Activated CD4-positive, CD25-positive, alpha-beta regulatory T cell (primary cell): ENCODE measurements around the gene AGXT.

Source experiments
- DNase-seq, 4 experiments: peaks; one replicate each; lab custom pipeline; 2025; lab: John Stamatoyannopoulos, UW

The AGXT gene

DNA sequence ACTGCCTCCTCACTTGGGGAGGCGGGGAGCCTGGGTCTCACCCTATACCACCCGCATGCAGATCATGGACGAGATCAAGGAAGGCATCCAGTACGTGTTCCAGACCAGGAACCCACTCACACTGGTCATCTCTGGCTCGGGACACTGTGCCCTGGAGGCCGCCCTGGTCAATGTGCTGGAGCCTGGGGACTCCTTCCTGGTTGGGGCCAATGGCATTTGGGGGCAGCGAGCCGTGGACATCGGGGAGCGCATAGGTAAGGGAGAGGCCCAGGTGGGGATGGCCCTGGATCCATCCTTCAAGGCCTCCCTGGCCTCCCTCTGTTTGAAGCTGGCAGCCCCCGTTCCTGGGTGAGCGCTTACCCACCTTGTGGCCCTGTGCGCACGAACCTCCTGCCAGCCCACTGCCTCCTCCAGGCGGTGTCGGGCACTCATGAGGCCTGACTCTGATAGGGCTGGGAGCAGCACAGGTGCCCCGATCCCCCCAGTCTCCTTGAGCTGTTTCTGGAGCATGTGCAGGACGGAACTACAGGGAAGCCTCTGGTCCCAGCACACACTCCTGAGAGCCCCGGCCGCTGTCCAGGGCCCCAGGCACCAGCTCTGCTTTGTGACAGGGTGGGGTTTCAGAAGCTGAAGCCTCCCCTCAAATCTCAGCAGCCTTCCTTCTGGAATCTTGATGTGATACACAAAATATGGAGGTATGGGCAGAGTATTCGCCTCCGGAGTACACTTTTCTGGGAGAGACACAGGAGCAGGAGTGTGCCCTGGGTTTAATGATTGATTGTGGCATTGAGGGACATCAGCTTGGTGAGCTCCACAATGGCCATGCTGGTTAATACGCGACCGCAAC lies 708 bp downstream of the AGXT start:
- DNase-seq = no peak

- no peak for DNase-seq
Measured at GRCh38 chr2:240869956-240870875, 1.6 kb downstream of the AGXT start.

GRCh38 chr2:240871071-240871958 lies 2.7 kb downstream of the AGXT start:
- no peak for DNase-seq

DNA sequence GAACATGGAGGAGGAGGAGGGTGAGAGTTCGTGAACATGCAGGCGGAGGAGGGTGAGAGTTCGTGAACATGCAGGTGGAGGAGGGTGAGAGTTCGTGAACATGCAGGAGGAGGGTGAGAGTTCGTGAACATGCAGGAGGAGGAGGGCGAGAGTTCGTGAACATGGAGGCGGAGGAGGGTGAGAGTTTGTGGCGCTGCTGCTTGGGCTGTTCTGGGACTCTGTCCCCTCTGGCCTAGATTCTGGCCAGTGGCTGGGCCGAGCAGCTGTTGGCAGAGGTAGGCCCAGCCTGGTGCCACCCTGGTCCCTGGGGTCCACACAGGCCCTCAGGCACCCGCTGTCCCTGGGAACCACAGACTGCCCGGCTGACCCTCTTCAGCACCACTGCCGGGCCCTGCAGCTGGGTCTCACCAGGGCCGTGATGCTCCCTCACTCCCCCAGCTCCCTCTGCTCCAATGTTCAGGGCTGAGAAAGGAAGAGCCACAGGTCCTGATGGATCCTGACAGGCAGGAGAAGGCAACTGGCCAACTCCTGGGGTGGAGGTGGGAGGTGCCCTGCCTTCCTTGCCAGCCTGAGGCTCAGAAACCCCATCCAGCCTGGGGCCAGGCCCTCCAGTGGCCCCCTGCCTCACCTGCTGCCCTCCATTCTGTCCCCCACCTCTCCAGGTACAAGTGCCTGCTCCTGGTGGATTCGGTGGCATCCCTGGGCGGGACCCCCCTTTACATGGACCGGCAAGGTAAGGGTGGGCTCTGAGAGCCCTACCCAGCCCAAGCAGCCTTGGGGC lies 3.9 kb downstream of the AGXT start:
- no peak for DNase-seq

- no peak for DNase-seq
Measured at GRCh38 chr2:240873098-240873788, 4.6 kb downstream of the AGXT start.

DNA sequence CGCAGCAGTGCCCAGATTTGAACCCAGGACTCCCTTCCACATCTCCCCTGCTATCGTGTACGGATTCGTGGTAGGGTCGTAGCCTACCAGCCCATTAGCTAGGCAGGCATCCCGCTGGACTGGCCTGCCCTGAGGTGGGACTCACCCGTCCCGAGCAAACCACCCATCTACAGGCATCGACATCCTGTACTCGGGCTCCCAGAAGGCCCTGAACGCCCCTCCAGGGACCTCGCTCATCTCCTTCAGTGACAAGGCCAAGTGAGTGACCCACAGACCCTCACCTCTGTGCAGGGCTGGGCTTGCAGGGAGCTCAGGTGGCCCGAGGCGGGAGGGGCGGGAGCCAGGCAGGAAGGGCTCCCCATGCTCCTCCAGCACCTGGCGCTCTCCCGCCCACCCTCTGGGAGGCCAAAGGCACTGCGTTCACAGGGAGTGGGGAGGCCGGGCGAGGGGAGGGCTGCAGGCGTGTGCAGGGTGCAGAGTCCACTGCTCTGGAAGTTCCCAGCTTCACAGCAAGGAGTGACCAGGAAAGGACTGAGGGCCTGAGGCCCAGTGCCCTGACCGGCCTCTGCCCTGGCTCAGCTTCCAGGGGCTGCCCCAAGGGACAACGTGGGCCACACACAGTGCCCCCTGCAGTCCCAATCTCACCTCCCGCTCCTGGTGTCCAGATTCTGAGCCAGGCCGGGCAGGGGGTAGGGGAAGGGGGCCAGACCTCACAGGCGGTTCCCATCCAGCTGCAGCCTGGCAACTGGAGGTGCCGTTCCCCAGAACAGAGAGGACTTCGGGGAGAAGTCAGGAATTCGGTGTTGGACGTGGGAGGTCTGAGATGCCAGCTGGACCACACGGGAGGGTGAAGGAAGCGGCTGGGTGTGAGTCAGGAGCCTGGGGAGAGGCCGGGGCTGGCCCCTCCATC lies 5.4 kb downstream of the AGXT start:
- no peak for DNase-seq

DNA sequence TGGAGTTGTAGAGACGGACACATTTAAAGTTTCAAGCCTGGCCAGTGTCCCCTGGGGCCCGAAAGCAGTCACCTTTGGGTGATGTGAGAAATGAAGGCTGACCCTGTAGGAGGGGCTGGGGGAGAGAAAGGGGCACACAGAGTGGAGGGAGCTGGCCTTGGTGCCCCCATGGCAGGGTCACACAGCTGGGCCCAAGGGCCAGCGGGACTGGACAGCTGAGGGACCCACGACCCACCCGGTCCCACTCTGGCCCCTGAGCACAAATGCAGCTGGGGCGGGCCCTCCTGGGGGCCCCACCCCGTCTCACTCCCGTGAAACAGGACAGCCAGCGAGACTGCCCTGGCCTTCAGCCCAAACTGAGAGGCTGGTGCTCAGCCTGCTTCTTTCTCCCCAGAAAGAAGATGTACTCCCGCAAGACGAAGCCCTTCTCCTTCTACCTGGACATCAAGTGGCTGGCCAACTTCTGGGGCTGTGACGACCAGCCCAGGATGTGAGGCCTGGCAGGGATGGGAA lies 6.1 kb downstream of the AGXT start:
- no peak for DNase-seq

DNA sequence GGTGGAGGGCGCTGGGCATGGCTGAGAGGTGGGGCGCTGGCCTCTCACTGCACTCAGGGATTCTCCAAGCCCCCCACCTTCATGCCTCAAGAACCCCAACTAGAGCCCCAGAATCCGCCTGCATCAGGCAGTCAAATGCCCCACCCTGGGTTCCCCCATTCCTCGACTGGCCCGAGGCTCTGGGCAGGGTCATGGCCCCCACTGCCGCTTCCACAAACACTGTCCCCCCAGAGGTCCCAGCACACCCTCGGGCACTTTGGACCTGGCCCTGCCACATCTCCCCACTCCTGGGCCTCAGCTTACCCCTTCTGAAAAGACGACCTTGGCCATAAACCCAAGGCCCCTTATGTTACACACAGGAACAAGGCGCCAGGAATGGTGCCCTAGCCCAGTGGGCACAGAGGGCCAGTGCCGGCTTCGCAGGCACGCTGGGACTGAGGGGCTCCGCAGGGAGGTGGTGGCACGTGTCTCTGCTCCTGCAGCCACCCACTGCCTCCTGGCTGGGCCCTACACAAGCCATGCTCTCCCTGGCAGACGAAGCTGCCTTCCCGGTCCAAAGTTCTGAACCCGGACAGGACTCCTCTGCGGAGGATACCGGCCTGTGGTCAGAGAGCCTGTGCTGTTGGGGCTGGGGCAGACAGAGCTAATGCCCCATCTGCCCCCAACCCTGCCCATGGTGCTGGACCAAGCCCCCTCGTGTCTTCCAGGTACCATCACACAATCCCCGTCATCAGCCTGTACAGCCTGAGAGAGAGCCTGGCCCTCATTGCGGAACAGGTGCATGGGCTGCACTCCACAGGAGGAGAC lies 6.8 kb downstream of the AGXT start:
- no peak for DNase-seq

GRCh38 chr2:240876035-240876474 lies 7.4 kb downstream of the AGXT start:
- no peak for DNase-seq

DNA sequence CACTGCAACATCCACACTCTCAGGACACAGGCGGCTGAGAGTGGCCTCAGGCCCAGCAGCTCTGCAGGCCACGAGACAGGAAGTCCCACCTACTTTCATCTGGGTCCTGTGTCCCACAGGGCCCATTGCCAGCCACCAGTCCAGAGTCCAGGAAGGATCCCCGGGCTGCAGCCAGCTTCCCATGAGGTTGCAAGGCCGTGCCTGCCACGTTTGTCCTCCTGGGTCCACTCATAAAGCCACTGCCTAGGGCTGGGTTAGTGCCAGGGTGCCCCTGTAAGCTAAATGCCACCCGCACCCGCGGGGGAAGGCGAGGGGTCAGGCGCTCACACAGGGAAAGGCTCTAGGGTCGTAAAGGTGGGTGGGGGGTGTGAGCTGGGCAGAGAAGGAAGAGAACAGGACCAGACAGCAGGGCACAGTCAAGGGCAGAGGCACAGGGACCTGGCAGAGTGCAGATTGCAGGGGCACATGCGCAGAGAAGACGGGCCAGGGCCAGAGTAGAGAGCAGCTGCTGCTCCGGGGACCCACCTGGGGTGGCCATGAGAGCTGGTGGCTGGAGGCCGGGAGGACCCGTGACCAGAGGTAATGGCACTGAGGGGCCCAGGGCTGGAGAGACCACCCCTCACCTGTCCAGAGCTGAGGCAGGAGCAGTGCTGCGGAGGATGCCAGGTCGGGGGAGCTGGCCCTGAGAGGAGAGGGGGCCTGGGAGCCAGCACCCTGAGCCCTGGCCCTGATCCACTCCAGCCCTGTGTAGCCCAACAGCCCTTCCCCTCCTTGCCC lies 8.0 kb downstream of the AGXT start:
- DNase-seq = no peak

GRCh38 chr2:240877460-240878340 lies 9.1 kb downstream of the AGXT start:
- DNase-seq = no peak

DNA sequence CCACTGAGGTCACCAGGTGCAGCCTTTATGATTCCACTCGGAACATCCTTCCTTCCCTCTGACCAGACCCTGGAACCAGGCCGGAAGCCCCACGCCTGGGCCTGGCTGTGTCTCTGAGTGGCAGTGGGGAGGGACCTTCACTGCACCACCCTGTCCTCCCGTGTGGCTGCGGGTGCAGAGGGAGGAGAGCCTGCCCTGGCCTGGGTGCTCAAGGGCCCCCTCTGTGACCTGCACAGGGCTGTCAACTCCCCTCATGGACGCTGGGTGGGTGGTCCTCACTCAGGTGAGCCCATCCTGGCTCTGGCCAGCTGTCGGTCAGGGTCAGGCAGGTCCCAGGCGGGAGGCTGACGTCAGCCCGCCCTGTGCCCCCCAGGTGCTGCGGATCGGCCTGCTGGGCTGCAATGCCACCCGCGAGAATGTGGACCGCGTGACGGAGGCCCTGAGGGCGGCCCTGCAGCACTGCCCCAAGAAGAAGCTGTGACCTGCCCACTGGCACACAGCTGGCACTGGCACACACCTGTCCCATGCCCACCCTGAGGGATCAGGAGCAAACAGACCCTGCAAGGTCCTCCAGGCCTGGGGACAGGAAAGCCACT lies 9.8 kb downstream of the AGXT start:
- DNase-seq = no peak

- no peak for DNase-seq
Measured at GRCh38 chr2:240879105-240879504, 10.5 kb downstream of the AGXT start.

GRCh38 chr2:240881913-240882312 lies 13.3 kb downstream of the AGXT start:
- DNase-seq = no peak

- DNase-seq = no peak
Measured at GRCh38 chr2:240884221-240884620, 15.6 kb downstream of the AGXT start.

DNA sequence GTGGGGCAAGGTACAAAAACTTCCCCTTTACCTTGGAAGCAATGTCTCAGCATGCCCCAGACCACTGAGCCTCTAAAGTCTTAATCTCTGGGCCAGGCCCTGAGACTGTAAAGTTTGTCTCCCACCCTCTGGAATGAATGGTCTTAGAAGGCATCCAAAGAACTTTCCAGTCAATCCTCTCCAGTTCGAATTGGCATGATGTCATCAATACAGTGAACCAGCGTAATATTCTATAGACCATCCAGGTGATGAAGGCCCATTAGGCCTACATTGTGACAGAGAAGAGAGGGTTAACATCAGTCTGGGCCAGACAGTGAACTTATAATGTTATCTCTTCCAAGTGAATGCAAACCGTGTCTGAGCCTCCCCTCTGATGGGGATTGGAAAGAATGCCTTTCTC lies 16.1 kb downstream of the AGXT start:
- DNase-seq = no peak
